Type B pancreatic cell (in vitro differentiated cells): Measurements from ENCODE around the gene PID1. TPM values are rescaled to one million over a fixed set of nuclear protein-coding genes. Genes with fewer than 3 reads are reported as not detected.
"Not testable (repeated sequence)": the region's sequence is repeated elsewhere in the genome, so short reads cannot be mapped to it uniquely, and the experiment has no call there.

ENCODE experiments used
- DNase-seq: peaks from one replicate; pipeline ENCODE4 v3.0.0; 2021; ENCODE audit warnings: mixed read lengths; ENCODE audit not compliant: unreplicated experiment; ENCODE audit errors: extremely low spot score
- H3K27ac Mint-ChIP-seq: 2 replicates; pipeline ENCODE4 v1.8.0; 2021; ENCODE audit warnings: mild to moderate bottlenecking, mixed read lengths
- H3K27me3 Mint-ChIP-seq: 2 replicates; pipeline ENCODE4 v1.8.0; 2021; ENCODE audit warnings: mixed read lengths
- H3K36me3 Mint-ChIP-seq: 2 replicates; pipeline ENCODE4 v1.8.0; 2021; ENCODE audit warnings: mixed read lengths
- H3K4me1 Mint-ChIP-seq: one replicate; pipeline ENCODE4 v1.8.0; 2021; ENCODE audit warnings: mixed read lengths; ENCODE audit not compliant: unreplicated experiment
- H3K4me3 Mint-ChIP-seq: 2 replicates; pipeline ENCODE4 v1.8.0; 2021; ENCODE audit warnings: mild to moderate bottlenecking, mixed read lengths
- H3K9me3 Mint-ChIP-seq: 2 replicates; pipeline ENCODE4 v1.8.0; 2021; ENCODE audit warnings: mixed read lengths
- CTCF ChIP-seq: fragments of 200-600 bp; sonication (generic); conservative IDR thresholded peaks from 2 replicates; pipeline ENCODE4 v1.5.0; 2021; ENCODE audit warnings: antibody characterized with exemption, mild to moderate bottlenecking
- total RNA-seq: library from RNA; stranded (reverse); gene quantifications from 2 replicates; pipeline ENCODE4 v1.2.1, GENCODE V29; 2021; ENCODE audit warnings: low replicate concordance

The PID1 gene
- total RNA-seq, 1 donor from 2014 or later, result 0.92 TPM

- H3K4me3 Mint-ChIP-seq, result no peak overlapping the region
Observed at GRCh38 chr2:229081411-229081810, 189.7 kb downstream of the PID1 start.

GRCh38 chr2:229080172-229080571 lies 190.9 kb downstream of the PID1 start:
- DNase-seq, result no peak
- H3K27ac Mint-ChIP-seq, result no peak overlapping the region
- H3K9me3 Mint-ChIP-seq, result peaks cover 5% of the 10 kb centered on the region
- H3K4me1 Mint-ChIP-seq, result no peaks in the 10 kb centered on the region
- no peak overlapping the region for H3K4me3 Mint-ChIP-seq
- H3K36me3 Mint-ChIP-seq, result no peaks in the 10 kb centered on the region
- no peak for TF ChIP-seq CTCF
- peaks cover 2% of the 10 kb centered on the region for H3K27me3 Mint-ChIP-seq

More at GRCh38 chr2:229081411-229081810, 189.7 kb downstream of the PID1 start:
- DNase-seq, result no peak
- H3K27me3 Mint-ChIP-seq, result peaks cover 2% of the 10 kb centered on the region
- no peak for TF ChIP-seq CTCF
- no peaks in the 10 kb centered on the region for H3K4me1 Mint-ChIP-seq
- H3K9me3 Mint-ChIP-seq, result no peaks in the 10 kb centered on the region
- H3K36me3 Mint-ChIP-seq, result no peaks in the 10 kb centered on the region
- no peak overlapping the region for H3K27ac Mint-ChIP-seq

- H3K36me3 Mint-ChIP-seq, H3K4me3 Mint-ChIP-seq, H3K27me3 Mint-ChIP-seq, H3K27ac Mint-ChIP-seq, H3K4me1 Mint-ChIP-seq, H3K9me3 Mint-ChIP-seq, DNase-seq: not testable (repeated sequence)
Observed at GRCh38 chr2:229076886-229077285, 194.2 kb downstream of the PID1 start.

GRCh38 chr2:229073935-229074334 lies 197.2 kb downstream of the PID1 start:
- H3K27ac Mint-ChIP-seq, result no peak overlapping the region
- H3K36me3 Mint-ChIP-seq, result no peaks in the 10 kb centered on the region
- no peak overlapping the region for H3K4me3 Mint-ChIP-seq
- H3K27me3 Mint-ChIP-seq, result no peaks in the 10 kb centered on the region
- no peaks in the 10 kb centered on the region for H3K4me1 Mint-ChIP-seq
- no peak for DNase-seq
- peaks cover 5% of the 10 kb centered on the region for H3K9me3 Mint-ChIP-seq
- TF ChIP-seq CTCF, result no peak

GRCh38 chr2:229071292-229071976 lies 199.7 kb downstream of the PID1 start:
- Mint-ChIP-seq H3K27me3 (no peaks in the 10 kb centered on the region), H3K4me1 (no peaks in the 10 kb centered on the region), H3K27ac (no peak overlapping the region), H3K36me3 (no peaks in the 10 kb centered on the region), H3K4me3 (no peak overlapping the region), H3K9me3 (peaks cover 5% of the 10 kb centered on the region)
- TF ChIP-seq CTCF, result no peak
- DNase-seq, result no peak

- Mint-ChIP-seq H3K4me1 (no peaks in the 10 kb centered on the region), H3K4me3 (no peak overlapping the region), H3K27me3 (no peaks in the 10 kb centered on the region), H3K9me3 (no peaks in the 10 kb centered on the region), H3K27ac (no peak overlapping the region), H3K36me3 (no peaks in the 10 kb centered on the region)
- TF ChIP-seq CTCF, result no peak
- DNase-seq, result no peak
Observed at GRCh38 chr2:229066121-229066715, 204.9 kb downstream of the PID1 start.
